ENCODE data around the gene SAMD11. TPM values are rescaled to one million over a fixed set of nuclear protein-coding genes. Genes with fewer than 3 reads are reported as not detected.

The SAMD11 gene
- total RNA-seq, 2 experiments from 2014 or later = 0.06 TPM; not detected in 1

GRCh38 chr1:928825-929661 is 5.3 kb downstream of the SAMD11 start:
- CTCF ChIA-PET (ENCODE audit: unreplicated experiment) = no interaction called here
- TF ChIP-seq CTCF (conservative IDR thresholded peaks at IDR 0.05; ENCODE audit: low read length) = no peak
- TF ChIP-seq EZH2phosphoT487 (IDR thresholded peaks at IDR 0.05; ENCODE audit: borderline replicate concordance, low read depth, low read length) = no peak
- H3K27ac ChIP-seq (ENCODE audit: low read depth, low read length, poor library complexity, severe bottlenecking) = no peak overlapping the region
- H3K36me3 ChIP-seq (ENCODE audit: insufficient read depth, low read length) = no peaks in the 10 kb centered on the region
- no peaks in the 10 kb centered on the region for H3K9me2 ChIP-seq (ENCODE audit: insufficient read depth, low read length)
- no peak overlapping the region for H3K4me2 ChIP-seq (ENCODE audit: low read length)
- no peak overlapping the region for H3K4me3 ChIP-seq (ENCODE audit: low read depth, low read length, poor library complexity, severe bottlenecking)
- intact Hi-C loops (cut with micrococcal nuclease; ENCODE audit: unreplicated experiment) = no loop called here
- H2AFZ ChIP-seq (ENCODE audit: low read length) = no peak overlapping the region
- POLR2A ChIA-PET = no interaction called here
- no peaks in the 10 kb centered on the region for H4K20me1 ChIP-seq (ENCODE audit: insufficient read depth, low read length)
- no peaks in the 10 kb centered on the region for H3K9me3 ChIP-seq (ENCODE audit: low read length)
- H3K4me1 ChIP-seq (ENCODE audit: insufficient read depth, low read length, poor library complexity, severe bottlenecking) = peaks cover 5% of the 10 kb centered on the region
- no TSS peak for BruUV-seq (replicated peaks)
- H3K79me2 ChIP-seq (ENCODE audit: insufficient read depth, low read depth, low read length) = no peaks in the 10 kb centered on the region
- DNase-seq (ENCODE audit: low spot score) = no peak

- ChIA-PET POLR2A (no interaction called here), CTCF (ENCODE audit: unreplicated experiment) (no interaction called here)
- Histone ChIP-seq H4K20me1 (ENCODE audit: insufficient read depth, low read length) (no peaks in the 10 kb centered on the region), H2AFZ (ENCODE audit: low read length) (no peak overlapping the region), H3K4me2 (ENCODE audit: low read length) (no peak overlapping the region), H3K79me2 (ENCODE audit: insufficient read depth, low read depth, low read length) (no peaks in the 10 kb centered on the region), H3K9me3 (ENCODE audit: low read length) (no peaks in the 10 kb centered on the region), H3K36me3 (ENCODE audit: insufficient read depth, low read length) (no peaks in the 10 kb centered on the region), H3K4me3 (ENCODE audit: low read depth, low read length, poor library complexity, severe bottlenecking) (no peak overlapping the region), H3K4me1 (ENCODE audit: insufficient read depth, low read length, poor library complexity, severe bottlenecking) (no peaks in the 10 kb centered on the region), H3K27ac (ENCODE audit: low read depth, low read length, poor library complexity, severe bottlenecking) (no peak overlapping the region), H3K9me2 (ENCODE audit: insufficient read depth, low read length) (no peaks in the 10 kb centered on the region)
- BruUV-seq (replicated peaks) = no TSS peak
- intact Hi-C loops (cut with micrococcal nuclease; ENCODE audit: unreplicated experiment) = no loop called here
- no peak for TF ChIP-seq CTCF (conservative IDR thresholded peaks at IDR 0.05; ENCODE audit: low read length)
- no peak for TF ChIP-seq EZH2phosphoT487 (IDR thresholded peaks at IDR 0.05; ENCODE audit: borderline replicate concordance, low read depth, low read length)
- no peak for DNase-seq (ENCODE audit: low spot score)
Observed at GRCh38 chr1:929712-930632, 6.2 kb downstream of the SAMD11 start.

All from OCI-LY7 (cell line).